Dedifferentiated amniotic fluid mesenchymal stem cell (primary cell): ENCODE measurements around the gene EPGN.

Experiments
- DNase-seq: peaks from one replicate; pipeline ENCODE4 v3.0.0-alpha.2; 2016; ENCODE audit errors: extremely low spot score

The EPGN gene, protein sequence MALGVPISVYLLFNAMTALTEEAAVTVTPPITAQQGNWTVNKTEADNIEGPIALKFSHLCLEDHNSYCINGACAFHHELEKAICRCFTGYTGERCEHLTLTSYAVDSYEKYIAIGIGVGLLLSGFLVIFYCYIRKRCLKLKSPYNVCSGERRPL

DNA sequence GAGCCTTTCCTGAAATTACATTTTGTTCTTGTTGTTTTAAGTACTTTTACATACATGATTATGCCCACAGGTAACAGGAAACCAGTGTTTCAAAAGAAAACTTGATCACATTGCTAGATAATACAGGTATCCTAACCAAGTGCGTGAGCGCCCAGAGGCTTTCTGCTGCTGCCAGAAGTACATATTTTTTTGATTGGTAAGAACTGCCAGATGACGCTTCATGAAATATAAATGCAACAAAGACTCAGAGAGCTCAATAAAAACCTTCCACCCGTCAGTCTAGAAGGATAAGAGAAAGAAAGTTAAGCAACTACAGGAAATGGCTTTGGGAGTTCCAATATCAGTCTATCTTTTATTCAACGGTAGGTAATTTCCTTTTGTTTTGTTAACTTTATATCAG lies at the start of gene EPGN:
EPGN (plus strand) TSS at position 256 of the 400 bp plus-strand sequence; CDS start at position 320, 64 bp downstream.
- DNase-seq = no peak

DNA sequence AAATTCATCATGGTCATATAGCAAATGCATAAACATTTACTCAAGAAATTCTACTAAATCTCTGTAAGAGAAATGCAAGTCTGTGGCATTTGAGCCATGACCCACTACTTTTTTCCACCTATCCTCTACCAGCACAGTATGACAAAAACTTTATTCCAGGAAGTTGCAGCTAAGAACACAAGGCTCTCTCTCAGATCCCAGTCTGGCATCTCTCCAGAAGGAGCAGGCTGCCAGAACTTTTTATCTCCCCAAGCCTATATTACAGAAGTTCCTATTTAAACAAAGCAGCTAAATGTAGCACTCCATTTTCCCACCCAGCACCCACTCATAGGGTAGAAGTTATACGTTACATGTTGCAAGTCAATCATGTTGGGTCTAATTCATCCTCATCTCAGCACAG lies 49.3 kb upstream of the EPGN start:
- DNase-seq = no peak

DNA sequence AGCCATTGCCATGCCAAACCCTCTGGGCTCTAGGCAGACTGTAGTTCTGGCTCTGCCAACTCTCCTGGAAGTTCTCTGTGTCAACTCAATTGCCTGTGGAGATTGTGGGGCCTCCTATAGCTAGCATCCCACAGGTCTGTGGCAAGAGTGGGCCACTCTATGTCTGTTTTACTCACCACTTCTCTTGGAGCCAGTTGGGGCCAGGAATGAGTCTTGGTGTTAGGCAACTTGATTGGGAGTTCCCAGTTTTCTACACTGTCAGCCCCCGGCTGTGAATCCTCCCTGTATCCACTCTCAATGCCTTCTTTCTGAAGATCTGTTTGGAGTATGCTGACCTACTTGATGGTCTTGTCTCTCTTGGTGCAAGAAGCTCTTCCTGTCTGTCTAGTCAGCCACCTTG lies 48.2 kb upstream of the EPGN start:
- no peak for DNase-seq

DNA sequence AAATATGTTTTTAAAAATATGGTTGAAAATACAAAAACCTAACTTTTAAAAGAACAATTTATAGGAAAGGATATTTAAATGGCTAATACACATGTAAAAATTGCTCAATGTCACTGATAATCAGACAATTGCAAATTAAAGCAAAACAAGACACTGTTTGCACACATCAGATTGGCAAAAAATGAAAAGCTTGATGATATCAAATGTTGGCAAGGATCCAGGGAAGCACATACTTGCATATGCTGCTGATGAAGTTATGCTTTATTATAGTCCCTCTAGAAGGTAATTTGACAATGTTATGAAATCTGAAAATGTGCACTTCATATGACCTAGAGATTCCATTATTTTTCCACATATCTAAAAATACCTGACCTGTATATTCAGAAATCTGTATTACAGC lies 45.7 kb upstream of the EPGN start:
- DNase-seq = no peak

DNA sequence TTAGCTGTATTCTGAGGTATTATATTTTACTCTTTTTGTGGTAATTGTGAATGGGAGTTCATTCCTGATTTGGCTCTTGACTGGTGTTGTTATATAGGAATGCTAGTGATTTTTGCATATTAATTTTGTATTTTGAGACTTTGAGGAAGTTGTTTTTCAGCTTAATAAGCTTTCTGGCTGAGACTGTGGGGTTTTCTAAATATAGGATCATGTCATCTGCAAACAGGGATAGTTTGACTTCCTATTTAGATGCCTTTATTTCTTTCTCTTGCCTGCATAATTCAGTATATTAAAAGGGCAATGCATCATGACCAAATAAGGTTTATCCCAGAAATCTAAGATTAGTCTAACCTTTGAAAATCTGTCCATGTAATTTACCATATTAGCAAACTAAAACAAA lies 44.7 kb upstream of the EPGN start:
- no peak for DNase-seq

DNA sequence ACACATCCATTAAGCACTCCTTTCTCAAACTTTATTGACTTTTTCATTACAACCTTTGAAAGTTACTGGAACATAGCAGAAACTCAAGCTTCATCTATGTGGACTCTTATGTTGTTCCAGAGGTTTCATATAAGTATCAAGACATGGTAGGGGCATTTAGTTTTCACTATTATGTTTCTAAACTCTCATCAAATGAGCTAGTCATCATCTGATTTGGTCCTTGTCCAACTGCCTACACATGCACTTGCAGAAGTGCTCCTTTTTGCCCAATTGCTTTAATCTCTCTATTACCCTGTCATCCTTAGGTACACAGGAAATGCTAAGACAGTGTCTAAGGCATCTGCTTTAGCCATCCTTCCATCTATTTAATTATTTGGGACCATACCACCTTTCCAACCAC lies 42.2 kb upstream of the EPGN start:
- no peak for DNase-seq

DNA sequence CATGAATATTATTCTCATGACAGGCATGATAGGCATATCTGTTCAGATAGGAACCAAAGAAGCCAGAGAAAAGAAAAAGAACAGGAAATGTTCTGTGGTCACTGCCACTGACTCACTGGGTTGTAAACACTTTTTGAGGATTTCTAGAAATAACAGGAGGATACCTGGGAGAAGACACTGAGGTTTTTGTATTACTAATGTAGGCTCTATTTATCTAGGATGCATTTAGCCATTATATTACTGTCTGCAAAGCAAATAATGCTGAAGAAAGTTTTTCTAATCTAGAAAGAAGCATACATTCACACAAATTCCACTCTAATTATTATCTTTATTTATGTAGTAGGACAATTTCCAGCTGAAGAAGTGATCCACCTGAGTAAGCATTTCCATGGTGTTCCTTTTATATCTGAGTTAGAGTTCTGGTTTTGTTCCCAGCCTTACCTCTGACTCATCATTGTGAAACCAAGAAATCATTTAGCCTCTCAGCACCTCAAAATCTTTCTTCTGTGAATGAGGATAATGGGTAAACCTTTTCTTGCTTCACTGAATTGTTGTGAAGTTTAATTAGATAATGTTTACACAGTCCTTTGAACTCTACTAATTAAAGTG lies 40.2 kb upstream of the EPGN start:
- DNase-seq = no peak

DNA sequence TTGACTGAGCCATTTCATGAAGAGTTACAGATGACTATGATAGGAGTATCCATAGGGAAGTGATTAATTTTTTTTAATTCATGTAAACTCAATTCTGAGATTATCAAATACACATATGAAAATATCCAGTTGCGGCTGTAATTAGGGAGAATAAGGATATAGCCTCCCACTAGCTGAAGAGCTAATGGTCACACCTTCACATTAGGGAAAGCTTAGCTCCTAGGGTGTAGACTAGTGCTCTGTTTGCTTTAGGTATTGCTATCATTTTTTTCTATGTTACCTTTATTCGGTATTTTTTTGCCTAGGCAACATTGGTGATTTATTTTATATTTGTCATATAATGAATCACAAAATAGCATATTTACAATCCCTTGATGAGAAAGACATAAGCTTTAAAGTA lies 39.6 kb upstream of the EPGN start:
- no peak for DNase-seq

DNA sequence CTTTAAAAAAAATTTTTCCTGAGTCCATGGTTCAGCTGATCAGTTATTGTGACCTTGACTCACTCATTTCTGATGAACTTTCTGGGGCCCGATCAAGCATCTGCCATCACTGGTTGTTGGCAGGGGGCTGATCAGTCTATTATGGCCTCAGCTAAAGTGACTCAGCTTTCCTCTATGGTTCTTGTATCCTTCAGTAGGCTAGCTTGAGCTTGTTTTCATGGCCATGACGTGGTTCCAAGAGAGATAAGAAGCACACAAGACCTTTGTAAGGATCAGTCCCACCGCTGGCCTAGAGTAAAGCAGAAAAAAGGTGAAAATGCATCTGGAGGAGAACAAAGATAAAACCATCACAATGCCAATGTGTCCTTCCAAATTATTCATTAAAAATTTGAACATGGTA lies 29.8 kb upstream of the EPGN start:
- no peak for DNase-seq

DNA sequence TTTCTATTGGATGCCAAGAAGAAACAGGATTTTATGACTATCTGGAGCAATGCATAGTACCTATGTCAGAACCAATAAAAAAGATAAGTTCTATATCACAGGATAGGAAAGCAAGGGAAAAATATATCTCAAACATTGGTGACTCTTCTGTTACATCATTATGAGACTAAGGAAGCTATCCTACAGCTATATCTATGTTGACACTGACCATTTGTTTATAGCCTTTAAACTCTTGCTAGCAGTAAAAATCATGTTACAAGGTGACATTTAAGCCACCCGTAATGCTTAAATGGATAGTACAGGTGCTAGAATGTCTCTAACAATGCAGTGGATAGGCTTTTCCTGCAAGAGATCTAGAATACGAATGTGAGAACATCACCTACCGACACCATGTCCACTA lies 28.6 kb upstream of the EPGN start:
- no peak for DNase-seq

DNA sequence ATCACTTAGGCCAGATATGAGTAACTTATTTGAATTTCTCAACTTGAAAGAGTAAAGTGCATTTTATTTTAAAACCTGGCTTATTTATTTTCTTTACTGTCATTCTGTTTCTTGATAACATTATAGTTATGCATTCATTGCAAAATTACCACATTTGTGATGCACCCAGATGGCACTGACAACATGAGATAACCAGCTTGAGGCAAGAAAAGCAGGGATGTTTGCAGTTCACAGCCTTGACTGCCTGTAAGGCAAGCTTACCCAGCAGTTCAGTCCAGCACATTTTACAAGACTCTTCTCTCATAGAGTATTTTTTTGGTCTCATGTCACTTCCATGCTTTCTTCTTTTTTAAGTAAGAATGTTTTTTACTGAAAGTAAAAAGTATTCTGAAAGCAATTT lies 25.3 kb upstream of the EPGN start:
- no peak for DNase-seq

DNA sequence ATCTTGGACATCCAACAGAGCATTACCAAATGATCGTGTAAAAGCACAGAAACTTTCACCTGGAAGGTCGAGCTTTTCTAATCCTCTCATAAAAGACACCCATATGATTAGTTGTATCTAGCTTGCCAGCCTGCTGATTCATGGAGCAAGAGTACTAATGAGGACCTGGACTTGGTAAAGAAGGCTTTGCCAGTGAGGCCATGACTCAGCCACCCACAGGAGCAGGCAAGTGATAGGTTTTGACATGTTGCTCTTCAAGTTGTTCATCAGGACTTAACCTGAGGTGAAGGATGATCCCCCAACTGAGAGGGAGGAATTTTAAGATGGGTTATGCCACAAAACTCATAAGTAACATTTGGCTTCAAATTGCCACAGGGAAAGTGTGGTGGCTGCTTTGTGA lies 24.7 kb upstream of the EPGN start:
- peak; percentile 39 for DNase-seq

DNA sequence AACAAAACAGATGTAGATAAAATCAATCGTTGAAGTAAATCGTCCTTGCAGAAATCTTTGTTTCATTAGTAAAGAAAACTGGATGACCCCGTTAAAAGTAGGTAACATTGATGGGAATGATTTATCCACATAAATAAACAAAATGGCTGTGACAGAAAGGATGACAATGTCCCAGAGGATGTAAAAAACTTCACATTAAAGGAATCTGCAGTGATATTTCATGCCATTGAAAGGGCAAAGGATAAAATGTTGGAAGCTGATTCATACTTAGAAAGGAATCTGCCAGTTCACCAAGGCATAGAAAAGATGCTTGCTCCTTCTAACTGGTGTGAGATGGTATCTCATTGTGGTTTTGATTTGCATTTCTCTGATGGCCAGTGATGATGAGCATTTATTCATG lies 24.2 kb upstream of the EPGN start:
- DNase-seq = peak; percentile 51

DNA sequence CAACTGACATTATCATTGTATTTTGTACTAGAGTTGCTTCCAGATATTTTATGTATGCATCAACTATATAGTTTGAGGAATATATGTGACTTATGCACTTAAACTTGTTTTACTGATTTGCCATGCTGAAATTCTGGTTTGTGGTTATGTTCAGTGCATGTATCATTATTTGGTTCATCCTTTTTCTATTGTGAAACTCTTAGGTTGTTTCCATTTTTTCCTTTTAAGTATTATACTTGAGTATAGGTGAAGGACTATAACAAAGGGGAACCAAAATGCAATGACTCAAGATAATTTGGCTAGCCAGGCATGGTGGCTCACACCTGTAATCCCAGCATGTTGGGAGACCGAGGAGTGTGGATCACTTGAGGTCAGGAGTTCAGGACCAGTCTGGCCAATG lies 21.1 kb upstream of the EPGN start:
- no peak for DNase-seq

DNA sequence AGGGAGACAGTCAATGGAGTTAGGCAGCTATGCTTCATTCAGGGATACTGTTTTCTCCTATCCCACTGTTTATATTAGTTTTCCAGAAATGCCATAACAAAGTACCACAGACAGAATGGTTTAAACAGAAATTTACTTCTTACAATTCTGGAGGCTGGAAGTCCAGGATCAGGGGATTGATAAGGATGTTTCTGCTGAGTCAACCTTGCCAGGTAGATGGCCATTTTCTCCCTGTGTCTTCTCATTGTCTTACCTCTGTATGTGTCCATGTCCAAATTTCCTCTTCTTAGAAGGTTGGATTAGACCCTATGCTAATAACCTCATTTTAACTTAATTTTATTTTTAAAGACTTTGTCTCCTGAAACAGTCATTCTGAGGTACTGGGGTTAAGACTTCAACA lies 20.5 kb upstream of the EPGN start:
- no peak for DNase-seq

DNA sequence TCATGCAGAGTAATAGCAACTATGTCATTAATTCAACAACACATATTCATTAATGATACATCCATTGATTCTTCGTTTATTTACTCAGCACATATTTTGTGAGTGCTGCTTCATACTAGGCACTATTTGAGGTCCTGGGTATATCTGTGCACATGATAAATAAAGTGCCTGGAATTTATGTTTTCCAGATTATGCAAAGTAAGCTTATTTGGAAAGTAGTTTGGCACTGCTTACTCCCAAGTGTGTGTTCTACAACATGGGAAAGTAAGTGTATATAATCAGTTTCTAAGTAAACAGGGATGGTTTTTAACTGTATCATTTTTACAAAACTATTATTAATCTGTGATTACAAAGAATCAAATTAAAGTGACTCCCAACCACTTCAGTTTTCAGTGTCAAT lies 16.8 kb upstream of the EPGN start:
- no peak for DNase-seq

DNA sequence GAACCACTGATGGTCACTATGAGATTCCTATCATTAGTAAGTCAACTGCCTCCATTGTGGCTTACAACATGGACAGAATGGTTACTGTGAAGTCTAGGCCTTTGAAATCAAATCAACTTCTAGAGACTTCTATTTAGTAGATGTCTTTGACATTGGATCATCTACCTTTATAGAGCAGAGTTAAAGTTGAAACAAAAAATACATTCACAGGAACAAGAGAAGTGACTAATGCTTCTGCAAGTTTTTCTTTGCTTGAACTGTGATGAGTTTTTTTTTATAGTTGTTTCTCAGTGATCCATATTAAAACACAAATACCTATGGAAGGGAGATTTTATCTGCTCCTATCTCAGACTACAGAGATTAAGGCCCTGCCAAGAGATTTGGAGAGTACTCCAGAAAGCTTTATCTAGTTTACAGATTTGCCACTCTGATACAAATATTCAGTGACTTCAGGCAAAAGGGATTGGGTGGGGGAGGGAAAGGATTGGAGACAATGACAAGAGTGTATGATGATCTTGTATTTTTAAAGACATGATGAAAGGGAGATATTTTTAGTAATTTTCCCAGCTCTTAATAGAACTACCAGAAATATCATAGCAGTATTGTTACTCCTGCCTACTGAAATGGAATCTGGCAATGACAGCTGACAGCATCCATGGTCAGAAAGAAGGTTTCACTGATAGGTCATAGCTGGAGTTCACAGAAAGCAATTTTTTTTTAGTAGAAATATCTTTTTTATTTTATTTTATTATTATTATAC lies 16.0 kb upstream of the EPGN start:
- no peak for DNase-seq

DNA sequence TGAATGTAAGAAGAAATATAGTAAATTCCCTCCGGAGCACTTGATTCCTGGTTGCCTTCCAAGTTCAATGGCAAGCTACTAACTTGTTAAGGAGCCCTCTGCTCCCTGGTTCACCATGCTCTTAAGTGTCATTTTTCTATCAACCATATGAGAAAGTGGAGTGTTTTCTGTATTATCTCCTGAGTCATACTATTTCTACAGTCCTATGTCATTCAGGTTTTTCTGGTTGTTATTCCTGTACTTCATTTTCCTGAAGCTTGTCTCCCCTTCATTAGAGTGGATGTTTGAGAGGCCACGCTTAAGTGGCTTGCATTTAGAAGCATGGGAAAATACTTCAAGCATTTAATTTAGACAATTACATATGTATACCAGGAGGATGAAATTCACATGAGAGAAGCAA lies 14.7 kb upstream of the EPGN start:
- no peak for DNase-seq

DNA sequence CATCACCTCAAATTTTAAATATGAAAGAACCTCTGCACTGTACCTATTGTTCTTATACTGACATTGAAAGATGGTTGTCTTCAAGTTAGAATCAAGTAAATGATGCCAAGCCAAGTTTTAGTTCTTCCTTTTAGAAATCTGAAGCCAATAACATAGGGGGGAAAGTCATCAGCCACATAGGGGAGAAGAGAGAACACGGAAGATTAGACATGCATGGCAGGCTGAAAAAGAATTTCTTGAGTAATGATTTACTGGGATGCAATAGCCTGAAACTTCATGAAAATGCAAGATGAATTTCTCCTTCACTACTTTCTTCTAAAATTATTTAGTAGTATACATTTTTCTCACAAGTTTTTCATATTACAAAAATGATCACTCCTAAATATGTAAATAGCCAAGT lies 13.6 kb upstream of the EPGN start:
- no peak for DNase-seq

DNA sequence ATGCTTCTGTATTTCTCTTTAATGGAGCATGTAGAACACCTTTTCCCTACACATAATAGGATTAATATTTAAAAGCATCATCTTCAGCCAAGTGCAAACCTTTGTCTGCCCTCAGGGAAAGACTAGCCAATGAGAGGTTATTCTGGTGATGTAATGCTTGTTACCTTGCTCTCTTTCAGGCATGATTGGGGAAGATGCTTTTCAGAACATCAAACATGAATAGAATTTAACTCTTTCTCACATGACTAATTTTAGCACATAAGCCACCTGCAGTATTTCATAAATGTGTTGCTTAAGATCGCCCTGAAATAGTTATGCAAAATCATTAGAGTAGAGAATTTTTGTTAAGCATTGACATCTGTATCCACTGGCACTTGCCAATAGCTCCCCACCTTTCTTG lies 10.7 kb upstream of the EPGN start:
- no peak for DNase-seq

DNA sequence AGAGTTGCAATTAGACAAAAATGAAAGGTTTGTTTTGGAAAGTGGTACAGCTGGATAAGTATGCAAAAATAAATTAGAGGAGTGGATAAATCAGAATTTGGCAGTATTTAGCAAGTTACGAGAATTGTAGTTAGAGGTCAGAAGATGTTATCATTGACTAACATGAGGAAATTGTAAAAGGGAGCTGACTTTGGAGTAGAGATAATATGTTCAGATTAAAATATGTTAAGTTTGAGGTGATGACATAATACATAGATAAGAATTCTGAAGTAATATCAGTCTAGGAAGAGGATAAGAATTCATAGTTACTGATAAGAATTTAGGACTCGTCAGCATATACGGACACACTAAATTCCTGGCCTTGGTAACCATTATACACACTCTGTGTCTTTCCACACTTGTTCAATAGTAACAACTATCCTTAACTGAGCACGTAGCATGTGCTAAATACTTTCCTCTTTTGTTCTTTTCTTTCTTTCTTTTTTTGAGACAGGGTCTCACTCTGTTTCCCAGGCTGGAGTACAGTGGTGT lies 4.1 kb upstream of the EPGN start:
- DNase-seq = no peak

DNA sequence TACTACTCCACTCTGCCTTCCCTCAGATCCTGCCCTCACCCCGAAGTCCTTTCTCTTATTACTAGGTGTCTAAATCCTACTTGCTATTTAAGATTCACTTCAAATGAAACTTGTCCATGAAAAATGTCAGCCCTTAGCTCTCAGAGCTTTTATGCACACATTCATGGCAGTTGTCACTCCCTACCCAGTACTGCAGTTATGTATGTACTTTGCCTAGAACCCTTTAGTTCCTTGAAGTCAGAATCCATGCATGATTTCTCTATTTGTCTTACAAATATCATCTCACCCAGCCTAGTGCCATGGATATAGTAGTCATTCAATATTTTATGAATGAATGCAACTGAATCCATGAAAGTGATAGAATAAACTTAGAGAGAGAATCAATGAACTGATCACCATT lies 3.3 kb upstream of the EPGN start:
- no peak for DNase-seq

DNA sequence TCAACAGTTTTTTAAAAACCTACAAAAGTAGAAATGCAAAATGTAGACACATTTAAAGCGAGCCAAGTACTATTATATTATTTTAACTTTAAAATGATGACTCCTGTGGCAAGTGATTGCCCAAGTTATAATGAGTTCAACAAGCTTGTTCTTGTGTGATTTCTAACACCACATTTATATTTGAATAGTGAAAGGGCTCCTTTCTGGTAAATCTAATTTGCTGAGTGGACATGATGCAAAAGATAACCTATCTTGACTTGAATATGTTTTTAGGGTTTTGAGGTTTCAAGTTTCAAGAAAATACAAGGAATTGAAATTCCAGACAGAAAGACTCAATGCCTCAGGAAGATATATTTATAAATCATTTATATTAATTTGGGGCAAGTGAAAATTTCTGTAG lies 1.1 kb upstream of the EPGN start:
- DNase-seq = no peak
